Activated naive CD4-positive, alpha-beta T cell treated with anti-CD3 and anti-CD28 coated beads, Interleukin-2, amount 10 ng/mL, durations not matched to agents 7 days and 5 days (primary cell): ENCODE results near the gene MC3R.
"Not testable (repeated sequence)": the region's sequence is repeated elsewhere in the genome, so short reads cannot be mapped to it uniquely, and the experiment has no call there.

ENCODE experiments used
- CTCF ChIA-PET: fragments of 350-600 bp; sonication (Branson Sonifier 250); formaldehyde crosslinking; loops from one replicate; lab custom pipeline; 2021; ENCODE audit warnings: antibody characterized with exemption; lab: Charles Lee
- DNase-seq: peaks from one replicate; pipeline ENCODE4 v3.0.0-alpha.2; 2020
- H3K27ac Mint-ChIP-seq: one replicate; pipeline ENCODE4 v1.8.0; 2021; ENCODE audit warnings: mild to moderate bottlenecking, moderate library complexity, mixed read lengths
- H3K27me3 Mint-ChIP-seq: one replicate; pipeline ENCODE4 v1.8.0; 2021; ENCODE audit warnings: mild to moderate bottlenecking, mixed read lengths
- H3K36me3 Mint-ChIP-seq: one replicate; pipeline ENCODE4 v1.8.0; 2021; ENCODE audit warnings: mixed read lengths
- H3K4me1 Mint-ChIP-seq: one replicate; pipeline ENCODE4 v1.8.0; 2021; ENCODE audit warnings: mixed read lengths
- H3K4me3 Mint-ChIP-seq: one replicate; pipeline ENCODE4 v1.8.0; 2021; ENCODE audit warnings: mild to moderate bottlenecking, moderate library complexity, mixed read lengths
- H3K9me3 Mint-ChIP-seq: one replicate; pipeline ENCODE4 v1.8.0; 2021; ENCODE audit warnings: mixed read lengths

The MC3R gene

GRCh38 chr20:56247954-56248782 lies at the start of gene MC3R:
Gene MC3R (plus strand): TSS chr20:56248732. CDS start chr20:56248844, 112 bp downstream.
- Mint-ChIP-seq H3K4me3 (no peak within 1 kb of the TSS), H3K27me3 (peaks cover 21% of the 10 kb centered on the region), H3K9me3 (no peaks in the 10 kb centered on the region), H3K4me1 (no peaks in the 10 kb centered on the region), H3K36me3 (no peaks in the 10 kb centered on the region), H3K27ac (no peak within 1 kb of the TSS)
- CTCF ChIA-PET = interaction anchor here (0.7 to 2.7 kb wide), 6 partner anchors 9 to 1567 kb away, joined by 3 to 25 read pairs (median 3); no protein-coding TSS in a partner anchor
- peak; percentile 58 for DNase-seq

- CTCF ChIA-PET = interaction anchor here (0.6 kb wide), 1 partner anchor 746 kb away, joined by 3 read pairs; no protein-coding TSS in a partner anchor
- Mint-ChIP-seq H3K4me3 (no peak overlapping the region), H3K27me3 (no peaks in the 10 kb centered on the region), H3K9me3 (peaks cover 21% of the 10 kb centered on the region), H3K27ac (no peak overlapping the region), H3K4me1 (no peaks in the 10 kb centered on the region), H3K36me3 (no peaks in the 10 kb centered on the region)
- DNase-seq = no peak
These were observed 48.1 kb upstream of the MC3R start for GRCh38 chr20:56200456-56200855.

GRCh38 chr20:56202493-56203077 lies 45.9 kb upstream of the MC3R start:
- CTCF ChIA-PET = no interaction called here
- Mint-ChIP-seq H3K36me3 (no peaks in the 10 kb centered on the region), H3K27me3 (no peaks in the 10 kb centered on the region)

GRCh38 chr20:56204206-56204605 lies 44.3 kb upstream of the MC3R start:
- peaks cover 4% of the 10 kb centered on the region for H3K27me3 Mint-ChIP-seq
- H3K27ac Mint-ChIP-seq = no peak overlapping the region
- no peaks in the 10 kb centered on the region for H3K4me1 Mint-ChIP-seq
- DNase-seq = no peak
- peaks cover 18% of the 10 kb centered on the region for H3K9me3 Mint-ChIP-seq
- CTCF ChIA-PET = no interaction called here
- H3K4me3 Mint-ChIP-seq = no peak overlapping the region
- H3K36me3 Mint-ChIP-seq = no peaks in the 10 kb centered on the region

More at GRCh38 chr20:56202493-56203077, 45.9 kb upstream of the MC3R start:
- DNase-seq = no peak
- Mint-ChIP-seq H3K4me1 (no peaks in the 10 kb centered on the region), H3K27ac (no peak overlapping the region), H3K4me3 (no peak overlapping the region), H3K9me3 (peaks cover 21% of the 10 kb centered on the region)

GRCh38 chr20:56205346-56205745 lies 43.2 kb upstream of the MC3R start:
- Mint-ChIP-seq H3K4me1 (no peaks in the 10 kb centered on the region), H3K27me3 (peaks cover 4% of the 10 kb centered on the region), H3K4me3 (no peak overlapping the region), H3K36me3 (no peaks in the 10 kb centered on the region), H3K27ac (no peak overlapping the region), H3K9me3 (peaks cover 9% of the 10 kb centered on the region)
- CTCF ChIA-PET = no interaction called here
- DNase-seq = no peak

- Mint-ChIP-seq H3K9me3 (no peaks in the 10 kb centered on the region), H3K27ac (no peak overlapping the region), H3K36me3 (no peaks in the 10 kb centered on the region), H3K4me1 (no peaks in the 10 kb centered on the region), H3K4me3 (no peak overlapping the region), H3K27me3 (peaks cover 4% of the 10 kb centered on the region)
- CTCF ChIA-PET = no interaction called here
- no peak for DNase-seq
These were observed 40.9 kb upstream of the MC3R start for GRCh38 chr20:56207656-56208055.

- no peak for DNase-seq
- H3K4me3 Mint-ChIP-seq = no peak overlapping the region
- H3K4me1 Mint-ChIP-seq = no peaks in the 10 kb centered on the region
- CTCF ChIA-PET = no interaction called here
- H3K36me3 Mint-ChIP-seq = no peaks in the 10 kb centered on the region
- peaks cover 4% of the 10 kb centered on the region for H3K27me3 Mint-ChIP-seq
- no peak overlapping the region for H3K27ac Mint-ChIP-seq
- H3K9me3 Mint-ChIP-seq = no peaks in the 10 kb centered on the region
These were observed 40.4 kb upstream of the MC3R start for GRCh38 chr20:56208121-56208520.

GRCh38 chr20:56211051-56211450 lies 37.5 kb upstream of the MC3R start:
- CTCF ChIA-PET = no interaction called here
- peaks cover 4% of the 10 kb centered on the region for H3K27me3 Mint-ChIP-seq
- no peaks in the 10 kb centered on the region for H3K4me1 Mint-ChIP-seq
- no peaks in the 10 kb centered on the region for H3K9me3 Mint-ChIP-seq
- H3K4me3 Mint-ChIP-seq = no peak overlapping the region
- no peaks in the 10 kb centered on the region for H3K36me3 Mint-ChIP-seq
- H3K27ac Mint-ChIP-seq = no peak overlapping the region
- no peak for DNase-seq

GRCh38 chr20:56212091-56212490 lies 36.4 kb upstream of the MC3R start:
- H3K27me3 Mint-ChIP-seq = peaks cover 4% of the 10 kb centered on the region
- CTCF ChIA-PET = no interaction called here
- no peaks in the 10 kb centered on the region for H3K9me3 Mint-ChIP-seq
- H3K4me3 Mint-ChIP-seq = no peak overlapping the region
- H3K4me1 Mint-ChIP-seq = no peaks in the 10 kb centered on the region
- H3K36me3 Mint-ChIP-seq = no peaks in the 10 kb centered on the region
- H3K27ac Mint-ChIP-seq = no peak overlapping the region
- no peak for DNase-seq

- no peak for DNase-seq
- H3K27me3 Mint-ChIP-seq = peaks cover 4% of the 10 kb centered on the region
- no peak overlapping the region for H3K4me3 Mint-ChIP-seq
- H3K9me3 Mint-ChIP-seq = no peaks in the 10 kb centered on the region
- CTCF ChIA-PET = no interaction called here
- H3K4me1 Mint-ChIP-seq = no peaks in the 10 kb centered on the region
- no peaks in the 10 kb centered on the region for H3K36me3 Mint-ChIP-seq
- no peak overlapping the region for H3K27ac Mint-ChIP-seq
These were observed 35.2 kb upstream of the MC3R start for GRCh38 chr20:56213321-56213720.

- CTCF ChIA-PET = no interaction called here
- Mint-ChIP-seq H3K4me3 (no peak overlapping the region), H3K36me3 (no peaks in the 10 kb centered on the region), H3K4me1 (no peaks in the 10 kb centered on the region), H3K27me3 (no peaks in the 10 kb centered on the region), H3K27ac (no peak overlapping the region), H3K9me3 (no peaks in the 10 kb centered on the region)
- no peak for DNase-seq
These were observed 33.4 kb upstream of the MC3R start for GRCh38 chr20:56215115-56215514.

- no peak overlapping the region for H3K4me3 Mint-ChIP-seq
- H3K27me3 Mint-ChIP-seq = no peaks in the 10 kb centered on the region
- CTCF ChIA-PET = no interaction called here
- DNase-seq = no peak
- no peaks in the 10 kb centered on the region for H3K36me3 Mint-ChIP-seq
- no peak overlapping the region for H3K27ac Mint-ChIP-seq
- no peaks in the 10 kb centered on the region for H3K4me1 Mint-ChIP-seq
- peaks cover 4% of the 10 kb centered on the region for H3K9me3 Mint-ChIP-seq
These were observed 30.7 kb upstream of the MC3R start for GRCh38 chr20:56217829-56218228.

GRCh38 chr20:56221186-56221585 lies 27.3 kb upstream of the MC3R start:
- H3K27ac Mint-ChIP-seq, H3K4me1 Mint-ChIP-seq, H3K27me3 Mint-ChIP-seq, DNase-seq, H3K36me3 Mint-ChIP-seq, H3K9me3 Mint-ChIP-seq, H3K4me3 Mint-ChIP-seq, CTCF ChIA-PET: not testable (repeated sequence)

GRCh38 chr20:56222201-56222600 lies 26.3 kb upstream of the MC3R start:
- no peak for DNase-seq
- Mint-ChIP-seq H3K9me3 (peaks cover 4% of the 10 kb centered on the region), H3K4me1 (no peaks in the 10 kb centered on the region), H3K27ac (no peak overlapping the region), H3K27me3 (no peaks in the 10 kb centered on the region), H3K36me3 (no peaks in the 10 kb centered on the region), H3K4me3 (no peak overlapping the region)
- CTCF ChIA-PET = interaction anchor here (0.7 kb wide), 1 partner anchor 77 kb away, joined by 3 read pairs; no protein-coding TSS in a partner anchor

- Mint-ChIP-seq H3K27ac (no peak overlapping the region), H3K4me1 (no peaks in the 10 kb centered on the region), H3K27me3 (no peaks in the 10 kb centered on the region), H3K9me3 (peaks cover 4% of the 10 kb centered on the region), H3K4me3 (no peak overlapping the region), H3K36me3 (no peaks in the 10 kb centered on the region)
- CTCF ChIA-PET = no interaction called here
- no peak for DNase-seq
These were observed 25.6 kb upstream of the MC3R start for GRCh38 chr20:56222945-56223344.
